Stimulated activated naive CD8-positive, alpha-beta T cell treated with anti-CD3 and anti-CD28 coated beads, Interleukin-15, Interleukin-2, amounts not matched to agents 100 ng/mL and 50 ng/mL, for 24 hours (primary cell): Measurements from ENCODE around the gene FXYD1.
A peak's percentile ranks its signal among the peaks of the same experiment; 100 is the strongest.
"Not testable (repeated sequence)": the region's sequence is repeated elsewhere in the genome, so short reads cannot be mapped to it uniquely, and the experiment has no call there.

Experiments
- H3K27ac Mint-ChIP-seq: one replicate; pipeline ENCODE4 v1.8.0; 2021; ENCODE audit warnings: mild to moderate bottlenecking, mixed read lengths
- H3K27me3 Mint-ChIP-seq: one replicate; pipeline ENCODE4 v1.8.0; 2021; ENCODE audit warnings: mixed read lengths
- H3K36me3 Mint-ChIP-seq: one replicate; pipeline ENCODE4 v1.8.0; 2021; ENCODE audit warnings: low read depth, mixed read lengths
- H3K4me1 Mint-ChIP-seq: one replicate; pipeline ENCODE4 v1.8.0; 2021; ENCODE audit warnings: low read depth, mixed read lengths
- H3K4me3 Mint-ChIP-seq: one replicate; pipeline ENCODE4 v1.8.0; 2021; ENCODE audit warnings: mild to moderate bottlenecking, mixed read lengths
- H3K9me3 Mint-ChIP-seq: one replicate; pipeline ENCODE4 v1.8.0; 2021; ENCODE audit warnings: mixed read lengths

Gene FXYD1

DNA sequence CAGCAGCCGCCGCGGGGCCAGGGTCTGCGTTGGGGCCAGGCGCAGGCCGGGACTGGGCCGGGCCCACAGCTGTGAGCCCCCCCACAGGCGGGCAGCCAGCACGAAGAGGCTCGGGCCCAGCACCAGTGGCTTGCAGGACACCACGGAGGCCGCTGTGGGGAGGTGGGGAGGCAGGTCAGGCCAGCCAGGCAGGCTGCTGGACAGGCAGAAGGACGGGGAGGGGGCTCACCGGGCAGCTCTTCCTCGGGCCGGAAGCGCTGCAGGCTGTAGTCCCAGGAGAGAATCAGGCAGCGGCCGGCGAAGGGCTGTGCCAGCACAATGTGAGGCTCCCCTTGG is 12.0 kb upstream of the FXYD1 start:
- H3K4me1 Mint-ChIP-seq = peaks cover 14% of the 10 kb centered on the region

GRCh38 chr19:35127871-35128270 is 10.8 kb upstream of the FXYD1 start:
- Mint-ChIP-seq H3K36me3 (no peaks in the 10 kb centered on the region), H3K4me1 (peaks cover 14% of the 10 kb centered on the region), H3K27me3 (no peaks in the 10 kb centered on the region), H3K9me3 (peaks cover 4% of the 10 kb centered on the region), H3K4me3 (no peak overlapping the region), H3K27ac (no peak overlapping the region)

More for the DNA sequence above, 12.0 kb upstream of the FXYD1 start:
- no peak overlapping the region for H3K4me3 Mint-ChIP-seq
- H3K9me3 Mint-ChIP-seq = no peaks in the 10 kb centered on the region
- no peak overlapping the region for H3K27ac Mint-ChIP-seq
- no peaks in the 10 kb centered on the region for H3K27me3 Mint-ChIP-seq
- no peaks in the 10 kb centered on the region for H3K36me3 Mint-ChIP-seq

GRCh38 chr19:35128398-35129057 is 10.1 kb upstream of the FXYD1 start:
- H3K4me1 Mint-ChIP-seq = peaks cover 14% of the 10 kb centered on the region
- peaks cover 5% of the 10 kb centered on the region for H3K9me3 Mint-ChIP-seq
- no peaks in the 10 kb centered on the region for H3K27me3 Mint-ChIP-seq
- no peaks in the 10 kb centered on the region for H3K36me3 Mint-ChIP-seq
- no peak overlapping the region for H3K4me3 Mint-ChIP-seq
- no peak overlapping the region for H3K27ac Mint-ChIP-seq

- not testable (repeated sequence) for H3K27ac Mint-ChIP-seq, H3K9me3 Mint-ChIP-seq, H3K4me3 Mint-ChIP-seq, H3K27me3 Mint-ChIP-seq, H3K4me1 Mint-ChIP-seq, H3K36me3 Mint-ChIP-seq
These were observed 8.8 kb upstream of the FXYD1 start for GRCh38 chr19:35129724-35130274.

DNA sequence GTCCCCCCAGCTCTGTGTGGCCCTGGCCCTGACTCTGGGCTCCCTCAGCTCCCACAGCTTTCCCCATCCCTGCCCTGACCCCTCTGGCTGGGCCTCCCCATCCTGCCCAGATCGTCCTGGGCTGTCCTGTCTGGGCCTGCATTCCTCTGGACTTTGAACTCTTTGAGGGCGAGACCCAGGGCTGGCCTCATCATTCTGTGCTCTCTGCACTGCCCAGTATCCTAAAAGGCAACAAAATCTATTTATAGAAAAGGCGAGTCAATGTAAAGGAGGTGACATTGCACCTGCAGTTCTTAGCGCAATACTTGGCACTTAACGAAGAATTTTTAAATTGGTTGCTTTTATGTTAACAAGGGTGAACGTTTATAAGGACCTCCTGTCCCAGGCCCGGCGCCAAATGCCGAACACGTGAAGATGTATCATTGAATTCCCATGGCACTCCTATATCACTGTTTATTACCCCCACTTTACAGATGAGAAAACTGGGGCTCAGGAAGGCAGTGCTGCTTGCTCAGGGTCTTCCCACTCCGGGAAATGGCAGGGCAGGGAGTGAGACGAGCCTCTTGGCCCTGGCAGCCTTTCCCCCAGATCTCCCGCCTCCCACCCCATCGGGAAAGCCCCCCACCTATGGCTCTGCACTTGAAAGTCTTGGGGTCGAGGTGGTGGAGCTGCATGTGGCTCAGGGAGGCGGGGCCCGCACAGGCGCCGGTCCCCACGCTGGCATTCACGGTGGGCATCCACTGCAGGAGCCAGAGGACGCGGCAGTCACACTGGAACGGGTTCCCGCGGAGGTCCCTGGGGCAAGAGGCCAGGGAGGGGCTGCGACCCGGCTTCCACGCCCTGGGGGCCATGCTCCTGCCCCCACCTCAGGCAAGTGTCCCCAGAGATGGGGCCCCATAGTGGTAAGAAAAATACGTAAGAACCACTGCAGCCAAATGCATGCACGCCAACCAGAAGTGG is 7.6 kb upstream of the FXYD1 start:
- Mint-ChIP-seq H3K4me1 (peaks cover 4% of the 10 kb centered on the region), H3K9me3 (peaks cover 5% of the 10 kb centered on the region), H3K27ac (no peak overlapping the region), H3K27me3 (no peaks in the 10 kb centered on the region), H3K36me3 (no peaks in the 10 kb centered on the region), H3K4me3 (no peak overlapping the region)

GRCh38 chr19:35132254-35132653 is 6.4 kb upstream of the FXYD1 start:
- H3K4me1 Mint-ChIP-seq = peaks cover 4% of the 10 kb centered on the region
- H3K4me3 Mint-ChIP-seq = no peak overlapping the region

DNA sequence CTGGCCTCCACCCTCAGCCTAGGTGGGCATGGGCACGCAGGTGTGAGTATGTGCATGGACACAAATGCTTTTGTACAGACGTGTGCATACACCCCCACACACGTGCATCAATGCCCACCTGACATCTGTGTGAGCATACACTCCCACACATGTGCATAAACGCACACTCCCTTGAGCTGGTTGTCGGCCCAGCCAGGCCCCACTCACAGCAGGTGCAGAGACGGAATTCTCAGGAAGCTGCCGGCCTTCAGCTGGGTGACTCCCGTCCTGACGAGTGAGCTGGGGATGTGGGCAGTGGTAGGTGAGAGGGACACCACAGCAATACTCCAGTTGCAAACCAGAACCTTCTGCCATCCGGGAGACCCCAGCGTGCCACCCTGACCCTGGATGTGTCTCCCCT is 4.8 kb upstream of the FXYD1 start:
- Mint-ChIP-seq H3K36me3 (no peaks in the 10 kb centered on the region), H3K4me1 (peaks cover 4% of the 10 kb centered on the region), H3K4me3 (no peak overlapping the region), H3K27ac (no peak overlapping the region), H3K27me3 (no peaks in the 10 kb centered on the region), H3K9me3 (peaks cover 5% of the 10 kb centered on the region)

More at GRCh38 chr19:35132254-35132653, 6.4 kb upstream of the FXYD1 start:
- Mint-ChIP-seq H3K27ac (no peak overlapping the region), H3K36me3 (no peaks in the 10 kb centered on the region), H3K9me3 (peaks cover 5% of the 10 kb centered on the region), H3K27me3 (no peaks in the 10 kb centered on the region)

DNA sequence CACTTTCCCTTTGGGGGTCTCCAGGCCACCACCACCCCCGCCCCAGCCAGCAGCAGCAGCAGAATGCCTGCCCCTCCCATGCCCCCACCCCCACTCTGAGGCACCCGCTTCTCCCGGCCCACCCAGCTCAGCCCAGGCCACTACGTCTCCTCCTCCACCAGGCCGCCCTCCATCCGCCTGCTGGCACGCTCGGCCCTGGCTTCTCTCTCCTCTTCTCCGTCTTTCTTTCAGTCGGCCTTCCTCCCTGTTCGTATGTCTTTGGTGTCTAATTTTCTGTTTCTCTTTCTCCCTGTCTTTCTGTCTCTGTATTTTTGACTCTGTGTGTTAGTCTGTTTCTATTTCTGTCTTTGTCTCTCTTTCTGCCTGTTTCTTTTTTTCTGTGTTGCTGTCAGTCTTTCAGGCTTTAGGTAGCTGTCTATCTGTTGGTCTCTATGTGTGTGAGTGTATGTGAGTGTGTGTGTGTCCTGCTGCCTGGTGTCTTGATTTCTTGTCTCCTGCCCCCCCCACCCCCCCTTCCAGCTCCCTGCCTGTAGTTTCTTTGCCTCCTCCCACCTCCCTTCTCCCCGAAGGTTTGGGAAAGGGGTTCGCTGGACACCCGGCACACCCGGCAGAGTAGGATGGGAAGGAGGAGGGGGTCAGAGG is 3.9 kb upstream of the FXYD1 start, which contains the start of gene LGI4:
Gene LGI4, minus strand, starts transcription at position 459 of the 642 bp plus-strand sequence. Its CDS starts 379 bp downstream, at position 80.
- H3K27ac Mint-ChIP-seq = peak within 1 kb of the TSS; percentile 81

GRCh38 chr19:35135389-35135909 is 3.2 kb upstream of the FXYD1 start:
- peaks cover 5% of the 10 kb centered on the region for H3K9me3 Mint-ChIP-seq
- no peak overlapping the region for H3K27ac Mint-ChIP-seq
- no peaks in the 10 kb centered on the region for H3K27me3 Mint-ChIP-seq
- H3K36me3 Mint-ChIP-seq = no peaks in the 10 kb centered on the region
- H3K4me1 Mint-ChIP-seq = peaks cover 4% of the 10 kb centered on the region
- H3K4me3 Mint-ChIP-seq = no peak overlapping the region

More for the DNA sequence above, 3.9 kb upstream of the FXYD1 start, which contains the start of gene LGI4:
- Mint-ChIP-seq H3K4me1 (peaks cover 4% of the 10 kb centered on the region), H3K36me3 (no peaks in the 10 kb centered on the region), H3K9me3 (peaks cover 5% of the 10 kb centered on the region), H3K27me3 (no peaks in the 10 kb centered on the region), H3K4me3 (no peak within 1 kb of the TSS)

DNA sequence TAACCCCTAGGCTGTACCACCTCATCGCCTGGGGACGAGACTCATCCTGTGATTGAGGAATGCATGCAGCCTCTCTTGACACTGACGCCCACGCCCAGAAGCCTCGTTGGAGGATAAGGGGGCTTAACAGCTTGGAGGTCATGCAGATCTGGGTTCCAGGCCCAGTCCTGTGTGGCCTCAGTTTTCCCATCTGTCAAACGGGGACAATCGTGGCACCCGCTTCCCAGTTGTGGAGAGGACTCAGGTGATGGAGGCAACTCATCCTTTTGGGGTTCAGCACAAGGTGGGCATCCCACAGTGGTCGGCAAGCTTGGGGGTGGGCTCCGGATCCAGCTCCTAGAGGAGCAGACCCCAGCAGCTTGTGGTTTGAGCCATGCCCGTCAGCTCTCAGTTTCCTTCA is 2.4 kb upstream of the FXYD1 start:
- Mint-ChIP-seq H3K4me3 (no peak overlapping the region), H3K27me3 (no peaks in the 10 kb centered on the region), H3K9me3 (peaks cover 5% of the 10 kb centered on the region), H3K36me3 (no peaks in the 10 kb centered on the region), H3K4me1 (peaks cover 11% of the 10 kb centered on the region), H3K27ac (no peak overlapping the region)

DNA sequence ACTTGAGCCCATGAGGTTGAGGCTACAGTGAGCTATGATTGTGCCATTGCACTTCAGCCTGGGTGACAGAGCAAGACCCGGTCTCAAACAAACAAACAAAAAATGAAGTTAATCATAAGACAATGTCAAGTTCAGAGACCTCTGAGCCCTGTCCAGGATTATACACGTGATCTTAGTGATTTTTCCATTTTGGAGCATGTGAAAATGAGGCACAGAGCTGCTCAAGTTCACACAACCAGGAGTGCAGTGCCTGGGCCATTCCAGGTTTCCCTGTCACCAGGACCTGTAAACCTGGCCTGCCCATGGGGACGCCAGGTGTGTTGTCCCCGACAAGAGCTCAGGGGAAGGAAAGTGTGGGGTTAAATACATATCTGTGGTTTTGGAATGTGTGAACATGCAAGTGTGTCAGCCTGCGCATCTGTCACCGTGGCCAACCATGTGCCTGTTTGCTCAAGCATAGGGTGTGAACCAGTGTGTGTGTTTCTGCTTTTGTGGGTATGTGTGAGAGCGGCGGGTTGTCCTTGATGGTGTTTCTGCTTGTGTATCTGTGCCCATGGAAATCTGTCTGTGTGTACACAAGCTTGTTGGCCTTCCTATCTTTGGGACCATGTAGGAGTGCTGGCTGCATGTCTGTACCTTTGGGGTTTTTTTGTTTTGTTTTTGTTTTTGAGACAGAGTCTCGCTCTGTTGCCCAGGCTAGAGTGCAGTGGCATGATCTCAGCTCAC is 1.5 kb upstream of the FXYD1 start:
- Mint-ChIP-seq H3K9me3 (peaks cover 5% of the 10 kb centered on the region), H3K36me3 (no peaks in the 10 kb centered on the region), H3K4me3 (no peak overlapping the region), H3K4me1 (peaks cover 20% of the 10 kb centered on the region), H3K27ac (no peak overlapping the region), H3K27me3 (no peaks in the 10 kb centered on the region)

- peaks cover 4% of the 10 kb centered on the region for H3K27me3 Mint-ChIP-seq
- no peaks in the 10 kb centered on the region for H3K9me3 Mint-ChIP-seq
- H3K4me1 Mint-ChIP-seq = peaks cover 30% of the 10 kb centered on the region
- H3K4me3 Mint-ChIP-seq = no peak overlapping the region
- H3K36me3 Mint-ChIP-seq = no peaks in the 10 kb centered on the region
- H3K27ac Mint-ChIP-seq = no peak overlapping the region
These were observed 1.8 kb downstream of the FXYD1 start for GRCh38 chr19:35140207-35140961.

GRCh38 chr19:35140962-35141836 is 2.6 kb downstream of the FXYD1 start:
- H3K27ac Mint-ChIP-seq = peak overlapping the region; percentile 76

More at GRCh38 chr19:35140962-35141836, 2.6 kb downstream of the FXYD1 start:
- no peaks in the 10 kb centered on the region for H3K36me3 Mint-ChIP-seq
- H3K9me3 Mint-ChIP-seq = no peaks in the 10 kb centered on the region
- peak overlapping the region; percentile 84 for H3K4me3 Mint-ChIP-seq
- peaks cover 26% of the 10 kb centered on the region for H3K4me1 Mint-ChIP-seq
- H3K27me3 Mint-ChIP-seq = peaks cover 4% of the 10 kb centered on the region
